Spleen (tissue), 11 donors: ENCODE measurements around the gene KLC4. TPM values are rescaled to one million over a fixed set of nuclear protein-coding genes. Genes with fewer than 3 reads are reported as not detected.

Experiments used
- DNase-seq: peaks from one replicate; pipeline ENCODE4 v3.0.0-alpha.2; 2020
- H3K27ac ChIP-seq, 8 donors: fragments of 200-600 bp; sonication (generic) in 7 of 8; 1 replicate in 4 of 8; 2 replicates in 4 of 8; pipeline versions ENCODE4 v1.5.0 to v1.8.0; 2016 to 2021; ENCODE audit warnings: inconsistent platforms in 4 of 8, mild to moderate bottlenecking in 4 of 8, moderate library complexity in 1 of 8
- H3K27me3 ChIP-seq, 7 donors: fragments of 200-600 bp; sonication (generic) in 6 of 7; replicated peaks in 1 of 7; 1 replicate in 4 of 7; 2 replicates in 3 of 7; pipeline versions ENCODE4 v1.5.0 to v1.8.0; 2016 to 2021; ENCODE audit warnings: inconsistent platforms in 3 of 7, mild to moderate bottlenecking in 1 of 7
- H3K36me3 ChIP-seq, 6 donors: fragments of 200-600 bp; sonication (generic) in 5 of 6; 1 replicate in 4 of 6; 2 replicates in 2 of 6; pipeline versions ENCODE4 v1.5.0 to v1.8.0; 2016 to 2021; ENCODE audit warnings: inconsistent platforms in 2 of 6
- H3K4me1 ChIP-seq, 6 donors: fragments of 200-600 bp; sonication (generic) in 5 of 6; 1 replicate in 3 of 6; 2 replicates in 3 of 6; pipeline versions ENCODE4 v1.5.0 to v1.8.0; 2016 to 2021; ENCODE audit warnings: inconsistent platforms in 3 of 6
- H3K4me3 ChIP-seq, 8 donors: fragments of 200-600 bp; sonication (generic) in 7 of 8; 1 replicate in 4 of 8; 2 replicates in 4 of 8; pipeline versions ENCODE4 v1.5.0 to v1.8.0; 2016 to 2021; ENCODE audit warnings: inconsistent platforms in 4 of 8, mild to moderate bottlenecking in 4 of 8, moderate library complexity in 2 of 8
- H3K9me3 ChIP-seq, 8 donors: fragments of 200-600 bp; sonication (generic) in 7 of 8; 1 replicate in 4 of 8; 2 replicates in 4 of 8; pipeline versions ENCODE4 v1.5.0 to v1.8.0; 2016 to 2021; ENCODE audit warnings: inconsistent platforms in 4 of 8
- POLR2A ChIP-seq, 3 donors: fragments of 450-650 bp; IDR thresholded peaks; one replicate each; pipeline ENCODE4 v1.5.1; 2017; ENCODE audit warnings: antibody characterized with exemption in 3 of 3, mild to moderate bottlenecking in 1 of 3
- POLR2AphosphoS5 ChIP-seq, 3 donors: sonication (generic); formaldehyde crosslinking; IDR thresholded peaks; one replicate each; pipeline ENCODE4 v1.5.1; 2017; ENCODE audit warnings: antibody characterized with exemption in 3 of 3
- WGBS, 5 donors: extraction: QIAGEN DNeasy Blood & Tissue Kit in 3 of 5; methylation state at CpG; one replicate each; pipeline versions ENCODE4 v1.1.5 to v1.1.7; 2013 to 2018; 5-methylcytosine and 5-hydroxymethylcytosine counted together
- intact Hi-C: fragments of 100-400 bp; cut with DNase I; formaldehyde crosslinking; loops from one replicate; pipeline ENCODE4 v1.15.0; 2023; ENCODE audit warnings: low total_unique reads
- polyA plus RNA-seq, 3 donors: library from polyadenylated mRNA; stranded (reverse); fragments of 200-250 nt; gene quantifications; one replicate each; pipeline ENCODE4 v1.2.1, GENCODE V29; 2013
- total RNA-seq, 7 donors: library from RNA; depleted of rRNA in 3 of 7; stranded (reverse); fragments of >200 nt in 3 of 7; fragmentation: NEBNext Ultra II Directional in 4 of 7; extraction: Animal tissue kit (Norgen Biotek cat#: 25700) in 4 of 7; gene quantifications; one replicate each; pipeline versions ENCODE4 v1.1.0 to v1.2.1, GENCODE V29; 2016 to 2021
- TF ChIP-seq, protein P1 (sequence below), 11 experiments: fragments of 200-600 bp in 7 of 11; fragments of 450-650 bp in 4 of 11; sonication (generic) in 4 of 11; IDR thresholded peaks in 8 of 11; conservative IDR thresholded peaks in 3 of 11; 1 replicate in 7 of 11; 2 replicates in 4 of 11; pipeline versions ENCODE4 v1.4.0 to v1.8.0; 2016 to 2021; ENCODE audit warnings: antibody characterized with exemption in 11 of 11, inconsistent platforms in 4 of 11, mild to moderate bottlenecking in 1 of 11
- donor health status: healthy with polysubstance abuse.
- donor health status: DM: no; HTN: no; CAD: no; lungs with moderate emphysema.
- donor health status: DM: no; HTN: no; CAD: no.
- donor health status: Bipolar disorder and iron deficiency.
- donor health status: healthy.
- donor health status: DM: no; HTN: no; CAD: no.
- donor health status: DM: yes; HTN: yes; CAD: no.

KLC4 gene
- total and polyA plus RNA-seq, 10 donors, result 13.2 to 27.0 (median 20.8) TPM

DNA sequence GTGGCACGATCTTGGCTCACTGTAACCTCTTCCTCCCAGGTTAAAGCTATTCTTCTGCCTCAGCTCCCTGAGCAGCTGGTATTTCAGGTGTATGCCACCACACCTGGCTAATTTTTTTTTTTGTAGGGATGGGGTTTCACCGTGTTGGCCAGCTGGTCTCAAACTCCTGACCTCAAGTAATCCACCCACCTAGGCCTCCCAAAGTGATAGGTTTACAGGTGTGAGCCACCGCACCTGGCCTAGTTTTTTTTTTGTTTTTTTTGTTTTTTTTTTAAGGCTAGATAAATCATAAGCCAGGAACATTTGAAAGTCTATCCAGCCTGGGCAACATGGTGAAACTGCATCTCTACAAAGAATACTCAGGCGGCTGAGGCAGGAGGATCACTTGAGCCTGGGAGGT is 27.1 kb upstream of the KLC4 start:
- no peak for DNase-seq
- Histone ChIP-seq H3K9me3 (no peaks in the 10 kb centered on the region), H3K4me3 (no peak overlapping the region), H3K36me3 (peaks cover 0 to 100% (median 79%) of the 10 kb centered on the region in 6 donors), H3K27ac (no peak overlapping the region), H3K27me3 (no peaks in the 10 kb centered on the region), H3K4me1 (no peaks in the 10 kb centered on the region)
- intact Hi-C loops, result no loop called here
- WGBS, 5 donors, result 92 to 97% (median 94%) methylated on average over 4 of the region's 4 CpGs
- no peak for TF ChIP-seq POLR2A (IDR thresholded peaks at IDR 0.05)
- TF ChIP-seq, protein P1, sequence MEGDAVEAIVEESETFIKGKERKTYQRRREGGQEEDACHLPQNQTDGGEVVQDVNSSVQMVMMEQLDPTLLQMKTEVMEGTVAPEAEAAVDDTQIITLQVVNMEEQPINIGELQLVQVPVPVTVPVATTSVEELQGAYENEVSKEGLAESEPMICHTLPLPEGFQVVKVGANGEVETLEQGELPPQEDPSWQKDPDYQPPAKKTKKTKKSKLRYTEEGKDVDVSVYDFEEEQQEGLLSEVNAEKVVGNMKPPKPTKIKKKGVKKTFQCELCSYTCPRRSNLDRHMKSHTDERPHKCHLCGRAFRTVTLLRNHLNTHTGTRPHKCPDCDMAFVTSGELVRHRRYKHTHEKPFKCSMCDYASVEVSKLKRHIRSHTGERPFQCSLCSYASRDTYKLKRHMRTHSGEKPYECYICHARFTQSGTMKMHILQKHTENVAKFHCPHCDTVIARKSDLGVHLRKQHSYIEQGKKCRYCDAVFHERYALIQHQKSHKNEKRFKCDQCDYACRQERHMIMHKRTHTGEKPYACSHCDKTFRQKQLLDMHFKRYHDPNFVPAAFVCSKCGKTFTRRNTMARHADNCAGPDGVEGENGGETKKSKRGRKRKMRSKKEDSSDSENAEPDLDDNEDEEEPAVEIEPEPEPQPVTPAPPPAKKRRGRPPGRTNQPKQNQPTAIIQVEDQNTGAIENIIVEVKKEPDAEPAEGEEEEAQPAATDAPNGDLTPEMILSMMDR (IDR thresholded peaks at IDR 0.05 in 8 of 11, conservative IDR thresholded peaks at IDR 0.05 in 3 of 11), result no peak
- no peak for TF ChIP-seq POLR2AphosphoS5 (IDR thresholded peaks at IDR 0.05)

DNA sequence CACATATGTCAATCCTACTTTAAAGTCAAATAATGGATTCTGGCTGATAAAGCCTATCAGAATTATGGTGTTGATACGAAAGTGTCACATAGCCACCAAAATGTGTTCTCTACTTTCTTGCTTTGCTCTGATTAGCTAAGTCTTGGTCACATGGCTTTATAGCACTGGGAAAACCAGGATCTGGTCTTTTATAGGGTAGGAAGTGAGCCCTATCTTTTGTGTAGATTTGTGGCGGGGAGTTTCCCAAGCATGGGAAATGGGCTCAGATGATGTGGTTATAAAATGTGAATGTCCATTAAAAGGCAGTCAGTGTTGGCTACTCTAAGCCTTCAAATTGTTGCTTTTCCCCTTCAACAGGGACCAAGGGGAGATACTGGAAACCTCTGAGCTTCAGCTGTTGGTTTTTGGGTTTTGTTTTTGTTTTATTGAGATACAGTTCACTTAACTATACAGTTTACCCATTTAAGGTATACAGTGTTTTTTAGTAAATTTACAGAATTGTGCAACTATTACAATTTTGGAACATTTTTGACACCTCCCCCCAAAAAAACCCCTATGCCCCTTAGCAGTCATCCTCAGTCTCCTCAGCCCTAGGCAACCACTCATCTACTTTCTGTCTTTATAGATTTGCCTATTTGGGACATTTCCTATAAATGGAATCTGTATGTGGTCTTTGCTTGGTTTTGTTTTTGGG is 25.8 kb upstream of the KLC4 start:
- peaks cover 0 to 100% (median 80%) of the 10 kb centered on the region in 6 donors for H3K36me3 ChIP-seq

DNA sequence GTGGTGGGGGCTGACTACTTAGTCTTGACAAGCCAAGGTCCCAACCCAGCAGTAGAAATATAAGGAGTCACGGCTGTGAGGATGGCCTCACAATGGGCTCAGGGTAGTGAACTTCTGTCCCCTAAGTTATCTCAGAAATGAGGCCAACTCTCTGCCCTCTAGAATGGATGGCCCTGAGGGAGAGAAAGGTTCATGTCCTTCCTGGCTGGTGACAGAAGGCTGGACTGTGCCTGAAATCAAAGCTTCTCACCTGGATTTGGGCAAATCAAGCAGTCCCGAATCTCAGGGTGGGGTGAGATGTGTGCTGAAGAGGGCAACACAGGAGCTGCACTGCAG is 25.3 kb upstream of the KLC4 start:
- TF ChIP-seq POLR2AphosphoS5 (IDR thresholded peaks at IDR 0.05) (peak in 1 of 3 donors; percentile 11), POLR2A (IDR thresholded peaks at IDR 0.05) (no peak)
- TF ChIP-seq, protein P1 (IDR thresholded peaks at IDR 0.05 in 8 of 11, conservative IDR thresholded peaks at IDR 0.05 in 3 of 11), result no peak
- intact Hi-C loops, result no loop called here
- Histone ChIP-seq H3K4me1 (no peaks in the 10 kb centered on the region), H3K27ac (no peak overlapping the region), H3K4me3 (no peak overlapping the region), H3K9me3 (no peaks in the 10 kb centered on the region), H3K36me3 (peaks cover 0 to 100% (median 78%) of the 10 kb centered on the region in 6 donors), H3K27me3 (no peaks in the 10 kb centered on the region)
- no peak for DNase-seq
- WGBS, 5 donors, result 84 to 92% (median 92%) methylated on average over 2 of the region's 2 CpGs

More for the DNA sequence above, 25.8 kb upstream of the KLC4 start:
- no peak for DNase-seq
- Histone ChIP-seq H3K27me3 (no peaks in the 10 kb centered on the region), H3K4me3 (no peak overlapping the region), H3K9me3 (no peaks in the 10 kb centered on the region), H3K4me1 (no peaks in the 10 kb centered on the region), H3K27ac (no peak overlapping the region)
- TF ChIP-seq POLR2AphosphoS5 (IDR thresholded peaks at IDR 0.05) (no peak), POLR2A (IDR thresholded peaks at IDR 0.05) (no peak)
- TF ChIP-seq, protein P1 (IDR thresholded peaks at IDR 0.05 in 8 of 11, conservative IDR thresholded peaks at IDR 0.05 in 3 of 11), result no peak
- intact Hi-C loops, result no loop called here
- WGBS, 5 donors, result 69 to 91% (median 85%) methylated on average over 2 of the region's 2 CpGs

DNA sequence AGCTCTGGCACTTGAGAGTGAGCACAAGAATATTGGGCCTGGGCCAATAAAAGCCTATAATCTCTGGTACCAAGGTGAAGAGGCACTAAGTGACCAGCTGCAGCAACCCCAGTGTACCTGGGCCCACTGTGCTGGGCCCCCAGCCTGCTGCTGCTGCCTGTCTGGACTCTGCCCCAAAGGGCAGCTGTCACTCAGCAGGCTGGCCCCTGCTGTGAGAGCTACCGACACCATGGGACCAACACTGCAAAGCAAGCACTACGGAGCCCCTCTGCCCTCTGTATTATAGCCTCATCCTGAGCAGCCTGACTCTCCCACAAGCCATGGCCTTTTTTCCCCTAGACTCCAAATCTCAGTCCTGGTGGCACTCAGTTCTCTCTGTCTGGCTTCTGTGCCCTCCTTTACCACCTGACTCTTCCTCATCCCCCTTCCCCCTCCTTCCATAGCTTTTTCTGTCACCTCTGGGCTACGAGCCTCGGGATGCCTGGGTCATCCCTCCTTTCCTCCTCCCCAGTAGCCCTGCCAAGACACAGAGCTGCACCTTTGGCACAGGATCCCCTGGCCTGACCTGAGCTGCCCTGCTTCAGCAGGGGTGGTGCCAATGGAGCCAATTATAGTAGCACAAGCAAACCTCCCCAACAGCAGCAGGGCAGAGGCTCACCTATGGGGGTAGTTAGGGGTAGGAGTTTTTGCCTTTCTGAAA is 23.8 kb upstream of the KLC4 start:
- H3K27me3 ChIP-seq, result no peaks in the 10 kb centered on the region
- TF ChIP-seq POLR2A (IDR thresholded peaks at IDR 0.05) (no peak), POLR2AphosphoS5 (IDR thresholded peaks at IDR 0.05) (peak in 2 of 3 donors; percentile 22 to 28)
- TF ChIP-seq, protein P1 (IDR thresholded peaks at IDR 0.05 in 8 of 11, conservative IDR thresholded peaks at IDR 0.05 in 3 of 11), result no peak
- no peak overlapping the region for H3K4me3 ChIP-seq
- H3K36me3 ChIP-seq, result peaks cover 0 to 100% (median 74%) of the 10 kb centered on the region in 6 donors
- no peaks in the 10 kb centered on the region for H3K9me3 ChIP-seq
- 84 to 98% (median 89%) methylated on average over 4 of the region's 4 CpGs for WGBS, 5 donors
- intact Hi-C loops, result no loop called here
- no peak overlapping the region for H3K27ac ChIP-seq
- no peaks in the 10 kb centered on the region for H3K4me1 ChIP-seq
- DNase-seq, result no peak
